Progenitor cell of endocrine pancreas (in vitro differentiated cells): Measurements from ENCODE around the gene KCNQ5. TPM values are rescaled to one million over a fixed set of nuclear protein-coding genes. Genes with fewer than 3 reads are reported as not detected.

ENCODE experiments used
- DNase-seq: peaks from one replicate; pipeline ENCODE4 v3.0.0; 2021; ENCODE audit warnings: low spot score; ENCODE audit not compliant: unreplicated experiment
- H3K27ac Mint-ChIP-seq: 2 replicates; pipeline ENCODE4 v1.8.0; 2021; ENCODE audit warnings: mild to moderate bottlenecking, moderate library complexity, mixed read lengths
- H3K27me3 Mint-ChIP-seq: 2 replicates; pipeline ENCODE4 v1.8.0; 2021; ENCODE audit warnings: mixed read lengths
- H3K36me3 Mint-ChIP-seq: 2 replicates; pipeline ENCODE4 v1.8.0; 2022; ENCODE audit warnings: mixed read lengths; ENCODE audit not compliant: insufficient read depth
- H3K4me1 Mint-ChIP-seq: 2 replicates; pipeline ENCODE4 v1.8.0; 2021; ENCODE audit warnings: low read depth, mixed read lengths
- H3K4me3 Mint-ChIP-seq: 2 replicates; pipeline ENCODE4 v1.8.0; 2021; ENCODE audit warnings: low read depth, mild to moderate bottlenecking, moderate library complexity, mixed read lengths
- H3K9me3 Mint-ChIP-seq: 2 replicates; pipeline ENCODE4 v1.8.0; 2021; ENCODE audit warnings: low read depth, mixed read lengths
- CTCF ChIP-seq: fragments of 200-600 bp; sonication (generic); IDR thresholded peaks from one replicate; pipeline ENCODE4 v1.5.0; 2021; ENCODE audit warnings: antibody characterized with exemption, mild to moderate bottlenecking; ENCODE audit not compliant: unreplicated experiment
- total RNA-seq: library from RNA; stranded (reverse); gene quantifications from 2 replicates; pipeline ENCODE4 v1.2.1, GENCODE V29; 2021

Gene KCNQ5
- total RNA-seq, 1 donor from 2014 or later, result 1.0 TPM

- no peak for TF ChIP-seq CTCF
- Mint-ChIP-seq H3K9me3 (no peaks in the 10 kb centered on the region), H3K4me3 (no peak overlapping the region), H3K36me3 (no peaks in the 10 kb centered on the region), H3K27me3 (peaks cover 5% of the 10 kb centered on the region), H3K4me1 (no peaks in the 10 kb centered on the region), H3K27ac (no peak overlapping the region)
- no peak for DNase-seq
Observed at GRCh38 chr6:73000460-73000859, 378.6 kb downstream of the KCNQ5 start.

GRCh38 chr6:73002588-73002987, 380.7 kb downstream of the KCNQ5 start:
- H3K27ac Mint-ChIP-seq, result no peak overlapping the region
- H3K4me3 Mint-ChIP-seq, result no peak overlapping the region
- TF ChIP-seq CTCF, result no peak
- peaks cover 5% of the 10 kb centered on the region for H3K27me3 Mint-ChIP-seq
- H3K4me1 Mint-ChIP-seq, result no peaks in the 10 kb centered on the region
- H3K36me3 Mint-ChIP-seq, result no peaks in the 10 kb centered on the region
- DNase-seq, result no peak
- H3K9me3 Mint-ChIP-seq, result no peaks in the 10 kb centered on the region

- H3K36me3 Mint-ChIP-seq, result no peaks in the 10 kb centered on the region
- peaks cover 5% of the 10 kb centered on the region for H3K27me3 Mint-ChIP-seq
- no peak overlapping the region for H3K4me3 Mint-ChIP-seq
- H3K27ac Mint-ChIP-seq, result no peak overlapping the region
- DNase-seq, result no peak
- H3K9me3 Mint-ChIP-seq, result no peaks in the 10 kb centered on the region
- no peak for TF ChIP-seq CTCF
- H3K4me1 Mint-ChIP-seq, result no peaks in the 10 kb centered on the region
Observed at GRCh38 chr6:73003302-73003701, 381.4 kb downstream of the KCNQ5 start.

GRCh38 chr6:73004231-73004630, 382.4 kb downstream of the KCNQ5 start:
- no peak for TF ChIP-seq CTCF
- no peak for DNase-seq
- Mint-ChIP-seq H3K4me1 (no peaks in the 10 kb centered on the region), H3K27ac (no peak overlapping the region), H3K4me3 (no peak overlapping the region), H3K9me3 (no peaks in the 10 kb centered on the region), H3K36me3 (no peaks in the 10 kb centered on the region), H3K27me3 (peaks cover 5% of the 10 kb centered on the region)

GRCh38 chr6:73004861-73005260, 383.0 kb downstream of the KCNQ5 start:
- no peak for DNase-seq
- no peak overlapping the region for H3K4me3 Mint-ChIP-seq
- H3K4me1 Mint-ChIP-seq, result no peaks in the 10 kb centered on the region
- H3K9me3 Mint-ChIP-seq, result no peaks in the 10 kb centered on the region
- no peak for TF ChIP-seq CTCF
- peaks cover 4% of the 10 kb centered on the region for H3K27me3 Mint-ChIP-seq
- no peaks in the 10 kb centered on the region for H3K36me3 Mint-ChIP-seq
- no peak overlapping the region for H3K27ac Mint-ChIP-seq

GRCh38 chr6:73006146-73006545, 384.3 kb downstream of the KCNQ5 start:
- no peak overlapping the region for H3K4me3 Mint-ChIP-seq
- no peaks in the 10 kb centered on the region for H3K36me3 Mint-ChIP-seq
- no peak overlapping the region for H3K27ac Mint-ChIP-seq
- H3K27me3 Mint-ChIP-seq, result no peaks in the 10 kb centered on the region
- TF ChIP-seq CTCF, result no peak
- H3K9me3 Mint-ChIP-seq, result no peaks in the 10 kb centered on the region
- DNase-seq, result no peak
- no peaks in the 10 kb centered on the region for H3K4me1 Mint-ChIP-seq
